ENCODE measurements around the gene C1QL1. TPM values are rescaled to one million over a fixed set of nuclear protein-coding genes. Genes with fewer than 3 reads are reported as not detected.

The C1QL1 gene
- total and polyA plus RNA-seq, 2 donors (not counting 3 experiments of a cell fraction or from before 2014, with no cell fraction given), result 0.35 to 0.72 TPM

DNA sequence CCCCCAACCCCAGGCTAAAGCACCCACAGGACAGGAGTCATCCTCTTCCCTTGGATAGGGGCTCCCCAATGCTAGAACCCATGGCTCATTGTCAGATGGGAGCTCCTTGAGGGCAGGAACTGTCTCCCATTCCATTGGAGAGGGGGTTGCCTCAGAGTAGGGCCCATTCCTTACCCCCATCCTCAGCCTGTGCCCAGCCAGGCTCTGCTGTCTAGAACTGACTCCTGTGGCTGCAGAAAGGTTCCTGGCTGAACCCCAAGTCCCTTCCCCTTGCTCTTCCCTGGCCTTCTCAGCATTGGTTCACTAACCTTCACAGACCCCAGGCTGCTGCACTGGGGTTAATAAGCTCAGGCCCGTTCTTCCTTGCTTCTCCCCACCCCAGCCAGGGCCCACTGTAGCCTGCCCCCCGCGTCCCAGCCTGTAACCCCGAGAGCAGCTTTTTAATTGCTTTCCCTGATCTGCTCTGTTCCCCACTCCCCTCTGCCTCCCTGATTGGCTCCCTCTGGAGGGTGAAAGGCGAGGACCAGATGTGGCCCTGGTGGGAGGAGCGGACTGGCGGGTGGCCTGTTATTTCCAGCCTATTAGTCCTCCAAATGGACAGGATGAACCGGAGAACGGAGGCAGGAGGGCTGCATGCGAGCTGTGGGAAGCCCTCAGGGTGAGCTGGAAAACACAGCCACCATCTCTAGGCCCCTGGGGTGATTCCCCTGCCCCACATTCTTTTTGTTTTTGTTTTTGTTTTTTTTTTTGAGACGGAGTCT, 46.8 kb downstream of the C1QL1 start:
- no peak for TF ChIP-seq POLR2AphosphoS5 (IDR thresholded peaks at IDR 0.05; ENCODE audit: insufficient read depth, low read depth, low read length)
- TF ChIP-seq, protein P1, sequence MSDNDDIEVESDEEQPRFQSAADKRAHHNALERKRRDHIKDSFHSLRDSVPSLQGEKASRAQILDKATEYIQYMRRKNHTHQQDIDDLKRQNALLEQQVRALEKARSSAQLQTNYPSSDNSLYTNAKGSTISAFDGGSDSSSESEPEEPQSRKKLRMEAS (IDR thresholded peaks at IDR 0.05; ENCODE audit: insufficient read depth, insufficient read length), result no peak
- Histone ChIP-seq H3K9ac (replicated peaks; ENCODE audit: extremely low read depth, insufficient read depth, low read length) (no peak overlapping the region), H4K20me1 (replicated peaks; ENCODE audit: control insufficient read depth, extremely low read depth, insufficient read depth, low read length) (no peaks in the 10 kb centered on the region), H3K4me1 (ENCODE audit: control insufficient read depth, extremely low read depth, insufficient read depth, low read length) (peaks cover 8% of the 10 kb centered on the region), H3K4me2 (ENCODE audit: insufficient read depth, low read length) (no peak overlapping the region), H3K79me2 (ENCODE audit: control insufficient read depth, insufficient read depth, low read length) (no peaks in the 10 kb centered on the region), H3K36me3 (ENCODE audit: control insufficient read depth in 2 of 2, extremely low read depth in 1 of 2, insufficient read depth in 2 of 2, low read length in 2 of 2) (no peaks in the 10 kb centered on the region), H3K27ac (ENCODE audit: insufficient read depth, low read depth, low read length) (no peak overlapping the region), H3K4me3 (replicated peaks in 1 of 3; ENCODE audit: insufficient read depth in 1 of 3, low read depth in 1 of 3, low read length in 3 of 3) (no peak overlapping the region), H3K9me1 (replicated peaks; ENCODE audit: control insufficient read depth, extremely low read depth, insufficient read depth, low read length) (no peaks in the 10 kb centered on the region), H3K27me3 (ENCODE audit: control insufficient read depth in 2 of 2, insufficient read depth in 2 of 2, low read length in 2 of 2) (peaks cover 0 to 11% of the 10 kb centered on the region in 2 experiments), H2AFZ (ENCODE audit: low read depth, low read length) (no peak overlapping the region), H3K9me3 (replicated peaks; ENCODE audit: control insufficient read depth, insufficient read depth, low read length) (no peaks in the 10 kb centered on the region)
- no peak for FAIRE-seq
- no TSS peak for BruUV-seq (replicated peaks)
- intact Hi-C loops (cut with micrococcal nuclease), result no loop called here
- ChIA-PET CTCF (interaction anchor here (0.5 to 9.9 kb wide), 25 partner anchors 7 to 214 kb away, joined by 3 to 331 read pairs (median 6); partner anchors contain the start of genes ACBD4, DCAKD, EFTUD2 and PLCD3), POLR2A (interaction anchor here (1.4 kb wide), 1 partner anchor 99 kb away, joined by 5 read pairs; no protein-coding TSS in a partner anchor)
- no peak for DNase-seq (ENCODE audit: low read depth, low spot score)
- dilution Hi-C loops (cut with MboI; ENCODE audit: extremely low pct_ligation_motif_present, low sequenced_read_pairs), result no loop called here

DNA sequence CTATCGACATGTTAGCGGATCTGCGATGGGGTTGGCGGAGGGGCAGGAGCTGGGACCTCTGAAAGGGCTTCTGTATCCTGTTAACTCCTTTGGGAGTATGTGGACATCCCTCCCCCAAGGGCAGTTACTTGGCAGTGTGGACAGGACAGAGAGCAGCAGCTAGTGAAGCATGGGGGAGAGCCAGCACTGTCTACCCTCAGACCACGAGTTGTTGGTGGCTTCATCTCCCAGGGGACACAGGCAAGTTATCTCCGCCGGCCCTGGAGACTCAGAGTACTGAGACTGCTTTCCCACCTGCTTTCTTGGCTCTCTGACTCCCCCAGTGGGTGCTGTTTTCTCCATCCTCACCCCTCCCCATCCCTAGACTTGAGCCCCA, 47.5 kb downstream of the C1QL1 start:
- Histone ChIP-seq H3K27me3 (ENCODE audit: control insufficient read depth in 2 of 2, insufficient read depth in 2 of 2, low read length in 2 of 2) (peaks cover 0 to 11% of the 10 kb centered on the region in 2 experiments), H3K9ac (replicated peaks; ENCODE audit: extremely low read depth, insufficient read depth, low read length) (no peak overlapping the region), H3K4me3 (replicated peaks in 1 of 3; ENCODE audit: insufficient read depth in 1 of 3, low read depth in 1 of 3, low read length in 3 of 3) (no peak overlapping the region), H3K27ac (ENCODE audit: insufficient read depth, low read depth, low read length) (no peak overlapping the region), H3K4me1 (ENCODE audit: control insufficient read depth, extremely low read depth, insufficient read depth, low read length) (peaks cover 8% of the 10 kb centered on the region), H3K79me2 (ENCODE audit: control insufficient read depth, insufficient read depth, low read length) (no peaks in the 10 kb centered on the region), H2AFZ (ENCODE audit: low read depth, low read length) (no peak overlapping the region), H3K36me3 (ENCODE audit: control insufficient read depth in 2 of 2, extremely low read depth in 1 of 2, insufficient read depth in 2 of 2, low read length in 2 of 2) (no peaks in the 10 kb centered on the region), H3K9me3 (replicated peaks; ENCODE audit: control insufficient read depth, insufficient read depth, low read length) (no peaks in the 10 kb centered on the region), H4K20me1 (replicated peaks; ENCODE audit: control insufficient read depth, extremely low read depth, insufficient read depth, low read length) (no peaks in the 10 kb centered on the region), H3K9me1 (replicated peaks; ENCODE audit: control insufficient read depth, extremely low read depth, insufficient read depth, low read length) (no peaks in the 10 kb centered on the region), H3K4me2 (ENCODE audit: insufficient read depth, low read length) (no peak overlapping the region)
- no peak for FAIRE-seq
- no peak for TF ChIP-seq EZH2 (IDR thresholded peaks at IDR 0.05; ENCODE audit: borderline replicate concordance, low read depth, low read length, severe bottlenecking)
- TF ChIP-seq JUN (IDR thresholded peaks at IDR 0.05; ENCODE audit: borderline replicate concordance, insufficient read depth, insufficient read length, low read depth), result no peak
- no peak for TF ChIP-seq FOS (IDR thresholded peaks at IDR 0.05; ENCODE audit: borderline replicate concordance, insufficient read depth, low read length)
- no peak for TF ChIP-seq MYC (IDR thresholded peaks at IDR 0.05; ENCODE audit: low read depth, low read length)
- no peak for TF ChIP-seq POLR2A (IDR thresholded peaks at IDR 0.05; ENCODE audit: low read depth, low read length)
- no peak for TF ChIP-seq POLR2AphosphoS5 (IDR thresholded peaks at IDR 0.05; ENCODE audit: insufficient read depth, low read depth, low read length)
- TF ChIP-seq, protein P2, sequence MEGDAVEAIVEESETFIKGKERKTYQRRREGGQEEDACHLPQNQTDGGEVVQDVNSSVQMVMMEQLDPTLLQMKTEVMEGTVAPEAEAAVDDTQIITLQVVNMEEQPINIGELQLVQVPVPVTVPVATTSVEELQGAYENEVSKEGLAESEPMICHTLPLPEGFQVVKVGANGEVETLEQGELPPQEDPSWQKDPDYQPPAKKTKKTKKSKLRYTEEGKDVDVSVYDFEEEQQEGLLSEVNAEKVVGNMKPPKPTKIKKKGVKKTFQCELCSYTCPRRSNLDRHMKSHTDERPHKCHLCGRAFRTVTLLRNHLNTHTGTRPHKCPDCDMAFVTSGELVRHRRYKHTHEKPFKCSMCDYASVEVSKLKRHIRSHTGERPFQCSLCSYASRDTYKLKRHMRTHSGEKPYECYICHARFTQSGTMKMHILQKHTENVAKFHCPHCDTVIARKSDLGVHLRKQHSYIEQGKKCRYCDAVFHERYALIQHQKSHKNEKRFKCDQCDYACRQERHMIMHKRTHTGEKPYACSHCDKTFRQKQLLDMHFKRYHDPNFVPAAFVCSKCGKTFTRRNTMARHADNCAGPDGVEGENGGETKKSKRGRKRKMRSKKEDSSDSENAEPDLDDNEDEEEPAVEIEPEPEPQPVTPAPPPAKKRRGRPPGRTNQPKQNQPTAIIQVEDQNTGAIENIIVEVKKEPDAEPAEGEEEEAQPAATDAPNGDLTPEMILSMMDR (IDR thresholded peaks at IDR 0.05; ENCODE audit: extremely low read depth in 1 of 2, insufficient read depth in 1 of 2, low read depth in 1 of 2, low read length in 2 of 2), result no peak
- CTCF ChIA-PET, result interaction anchor here (0.6 to 9.9 kb wide), 55 partner anchors 8 to 586 kb away, joined by 3 to 331 read pairs (median 5); partner anchors contain the start of genes ACBD4, DCAKD, EFTUD2 and NMT1
- no peak for DNase-seq (ENCODE audit: low read depth, low spot score)
- dilution Hi-C loops (cut with MboI; ENCODE audit: extremely low pct_ligation_motif_present, low sequenced_read_pairs) (no loop called here), intact Hi-C loops (cut with micrococcal nuclease) (loop anchor here (1.0 kb wide), 4 partner anchors 19 to 213 kb away; no protein-coding TSS in a partner anchor)
- BruUV-seq (replicated peaks), result no TSS peak
- POLR2A ChIA-PET, result interaction anchor here (1.4 kb wide), 1 partner anchor 100 kb away, joined by 5 read pairs; no protein-coding TSS in a partner anchor
